ENCODE measurements around the gene ADAMTS5.

DNA sequence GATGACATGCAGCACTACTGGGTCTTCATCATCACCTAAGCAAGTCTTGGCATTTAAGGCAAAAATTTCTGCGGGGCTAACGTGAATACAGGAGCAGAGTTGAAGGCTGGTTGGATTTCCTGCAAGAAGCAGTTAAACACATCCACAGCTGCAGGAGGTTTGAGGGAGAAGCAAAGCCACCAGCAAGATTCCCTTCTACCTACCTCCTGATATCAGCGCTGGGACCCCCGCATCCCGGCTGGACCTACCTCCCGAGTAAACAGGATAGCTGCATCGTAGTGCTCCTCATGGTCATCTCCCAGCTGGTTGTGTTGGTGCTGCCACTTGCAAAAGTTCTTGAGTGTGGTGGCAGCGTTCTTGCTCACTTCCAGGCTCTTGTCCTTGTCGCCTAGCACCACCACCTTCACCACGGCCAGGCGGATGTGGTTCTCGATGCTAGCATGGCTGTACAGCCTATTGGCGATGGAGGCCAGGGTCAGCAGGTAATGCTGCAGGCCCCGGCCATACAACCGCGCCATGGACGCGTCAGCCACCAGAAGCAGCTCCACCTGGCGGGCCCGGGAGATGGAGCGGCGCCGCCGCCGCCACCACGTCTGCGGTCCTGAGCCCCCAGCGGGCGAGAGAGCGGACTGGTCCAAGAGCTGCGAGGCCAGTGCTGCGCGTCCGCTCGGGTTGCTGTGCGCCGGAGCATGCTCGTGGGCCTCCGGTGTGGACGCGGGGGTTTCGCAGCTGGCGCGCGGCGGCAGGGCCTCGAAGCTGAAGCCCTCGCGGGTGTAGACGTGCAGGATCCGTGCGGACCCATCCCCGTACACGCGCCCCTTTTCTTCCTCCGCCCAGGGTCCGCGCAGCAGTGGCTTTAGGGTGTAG is 1.6 kb downstream of the ADAMTS5 start:
- TF ChIP-seq, protein P1, sequence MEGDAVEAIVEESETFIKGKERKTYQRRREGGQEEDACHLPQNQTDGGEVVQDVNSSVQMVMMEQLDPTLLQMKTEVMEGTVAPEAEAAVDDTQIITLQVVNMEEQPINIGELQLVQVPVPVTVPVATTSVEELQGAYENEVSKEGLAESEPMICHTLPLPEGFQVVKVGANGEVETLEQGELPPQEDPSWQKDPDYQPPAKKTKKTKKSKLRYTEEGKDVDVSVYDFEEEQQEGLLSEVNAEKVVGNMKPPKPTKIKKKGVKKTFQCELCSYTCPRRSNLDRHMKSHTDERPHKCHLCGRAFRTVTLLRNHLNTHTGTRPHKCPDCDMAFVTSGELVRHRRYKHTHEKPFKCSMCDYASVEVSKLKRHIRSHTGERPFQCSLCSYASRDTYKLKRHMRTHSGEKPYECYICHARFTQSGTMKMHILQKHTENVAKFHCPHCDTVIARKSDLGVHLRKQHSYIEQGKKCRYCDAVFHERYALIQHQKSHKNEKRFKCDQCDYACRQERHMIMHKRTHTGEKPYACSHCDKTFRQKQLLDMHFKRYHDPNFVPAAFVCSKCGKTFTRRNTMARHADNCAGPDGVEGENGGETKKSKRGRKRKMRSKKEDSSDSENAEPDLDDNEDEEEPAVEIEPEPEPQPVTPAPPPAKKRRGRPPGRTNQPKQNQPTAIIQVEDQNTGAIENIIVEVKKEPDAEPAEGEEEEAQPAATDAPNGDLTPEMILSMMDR (conservative IDR thresholded peaks at IDR 0.05): no peak
- TF ChIP-seq ZFX (IDR thresholded peaks at IDR 0.05): no peak

All from C4-2B (cell line).